ENCODE measurements around the gene SS18L1.

Gene SS18L1

DNA sequence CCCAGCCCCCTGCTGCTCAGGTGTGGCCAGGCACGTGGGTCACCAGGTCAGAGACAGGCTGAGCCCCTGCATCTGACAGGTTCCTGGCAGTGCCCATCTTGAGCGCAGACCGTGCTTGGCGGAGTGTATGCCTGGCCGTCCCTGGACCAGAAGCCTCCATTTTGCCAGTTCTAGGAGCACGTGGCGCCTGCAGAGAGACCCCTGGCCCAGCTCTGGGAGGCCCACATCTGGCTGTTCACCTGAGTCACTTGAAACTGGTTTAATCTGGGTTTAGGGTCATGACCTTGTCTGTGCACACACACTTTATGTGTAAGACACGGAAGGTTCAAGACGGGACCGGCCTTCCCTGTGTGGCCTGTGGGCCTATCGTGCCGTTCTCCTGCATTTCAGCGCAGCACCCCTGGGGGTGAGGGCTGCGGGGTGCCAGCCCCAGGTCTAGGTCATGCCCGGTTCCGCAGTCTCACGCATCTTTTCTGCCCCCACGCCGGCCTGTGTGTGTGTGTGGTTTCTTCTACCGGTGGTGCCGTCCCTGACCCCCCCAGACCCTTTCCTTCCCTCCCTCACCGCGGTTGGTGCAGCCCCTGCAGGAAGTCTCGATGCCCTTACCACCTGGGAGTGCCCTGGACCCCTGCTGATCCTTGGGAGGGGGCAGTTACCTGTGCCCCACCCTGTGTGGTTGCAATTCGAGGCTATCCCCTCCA, 14.0 kb downstream of the SS18L1 start:
- DNase-seq, result no peak

- DNase-seq, result no peak
Measured at GRCh38 chr20:62158088-62158400, 14.5 kb downstream of the SS18L1 start.

- DNase-seq, result no peak
Measured at GRCh38 chr20:62158541-62158940, 15.0 kb downstream of the SS18L1 start.

- DNase-seq, result no peak
Measured at GRCh38 chr20:62159052-62159451, 15.5 kb downstream of the SS18L1 start.

DNA sequence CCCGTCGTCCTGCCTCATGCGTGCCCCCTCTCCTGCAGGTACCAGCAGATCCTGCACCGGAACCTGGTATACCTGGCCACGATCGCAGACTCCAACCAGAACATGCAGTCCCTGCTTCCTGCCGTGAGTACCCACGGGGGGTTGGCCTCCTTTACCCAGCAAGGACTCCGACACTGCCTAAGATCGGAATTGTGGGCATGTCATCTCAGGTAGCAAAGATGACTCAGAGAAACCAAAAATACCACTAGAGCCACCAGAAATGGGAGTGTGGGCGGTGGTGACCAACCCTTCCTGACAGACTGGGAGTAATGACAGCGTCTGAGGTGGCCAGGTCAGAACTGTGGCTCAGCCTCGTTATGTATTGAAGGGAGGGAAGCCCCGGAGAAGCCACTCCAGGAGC, 16.3 kb downstream of the SS18L1 start:
- DNase-seq, result no peak

- no peak for DNase-seq
Measured at GRCh38 chr20:62160253-62160652, 16.7 kb downstream of the SS18L1 start.

DNA sequence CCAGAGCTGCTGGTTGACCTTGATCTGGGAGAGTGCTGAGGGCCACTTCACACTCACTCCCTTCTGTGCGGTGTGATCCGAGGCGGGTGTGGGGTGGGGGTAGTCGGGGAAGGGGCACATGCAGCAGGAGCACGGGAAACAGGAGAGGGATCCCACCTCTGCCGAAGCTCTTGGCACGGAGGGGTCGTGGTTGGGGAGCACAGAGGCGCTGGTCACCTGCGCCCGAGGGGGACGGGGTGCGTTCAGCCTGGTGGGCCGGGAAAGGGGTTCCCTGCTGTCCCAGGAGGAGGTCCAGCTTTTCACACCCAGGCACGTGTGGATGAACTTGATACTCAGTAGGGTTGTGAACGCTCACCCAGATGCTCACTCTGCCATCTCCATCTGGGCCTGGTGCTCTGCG, 17.3 kb downstream of the SS18L1 start:
- no peak for DNase-seq

DNA sequence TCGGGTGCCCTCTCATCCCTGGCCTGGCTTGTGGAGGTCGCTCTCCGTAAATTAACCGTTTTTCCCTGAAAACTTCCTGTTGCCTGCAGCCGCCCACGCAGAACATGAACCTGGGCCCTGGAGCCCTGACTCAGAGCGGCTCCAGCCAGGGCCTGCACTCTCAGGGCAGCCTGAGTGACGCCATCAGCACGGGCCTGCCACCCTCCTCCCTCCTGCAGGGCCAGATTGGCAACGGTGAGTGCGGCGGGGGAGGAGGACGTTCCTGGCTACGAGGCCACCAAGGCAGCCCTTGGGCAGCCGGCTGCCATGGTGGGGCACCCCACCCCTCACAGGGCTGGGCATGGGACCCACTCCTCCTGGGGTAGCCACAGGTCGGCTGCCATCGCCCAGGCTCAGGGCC, 17.8 kb downstream of the SS18L1 start:
- no peak for DNase-seq

DNA sequence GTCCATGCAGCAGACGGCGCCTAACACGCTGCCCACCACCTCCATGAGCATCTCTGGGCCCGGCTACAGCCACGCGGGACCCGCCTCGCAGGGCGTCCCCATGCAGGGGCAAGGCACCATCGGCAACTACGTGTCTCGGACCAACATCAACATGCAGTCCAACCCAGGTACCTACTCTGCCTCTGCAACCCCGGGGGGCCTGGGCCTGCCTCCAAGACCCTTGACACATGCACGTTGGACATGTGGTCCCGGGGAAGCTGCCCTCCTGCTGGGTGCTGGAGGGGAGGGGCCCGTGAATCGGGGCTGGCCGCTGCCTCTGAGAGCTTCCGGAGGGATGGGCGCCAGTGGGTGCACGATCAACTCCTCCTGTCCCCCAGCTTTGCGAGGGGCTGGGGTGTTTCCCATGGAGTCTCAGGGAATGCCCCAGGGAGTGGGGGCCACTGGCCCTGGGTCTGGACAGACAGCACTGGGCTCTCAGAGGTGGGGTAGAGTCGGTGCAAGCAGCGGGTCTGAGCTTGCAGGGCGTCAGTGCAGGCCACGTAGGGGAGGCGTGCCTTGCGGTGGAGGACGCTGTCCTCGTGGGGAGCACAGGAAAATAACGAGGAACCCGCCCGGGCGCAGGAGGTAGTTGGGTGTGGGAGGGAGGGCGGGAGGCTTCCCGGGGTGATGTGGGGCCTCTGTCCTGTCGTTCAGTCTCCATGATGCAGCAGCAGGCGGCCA, 19.4 kb downstream of the SS18L1 start:
- DNase-seq, result no peak

- DNase-seq, result no peak
Measured at GRCh38 chr20:62163485-62163865, 19.9 kb downstream of the SS18L1 start.

GRCh38 chr20:62163986-62164762, 20.6 kb downstream of the SS18L1 start:
- DNase-seq, result no peak

DNA sequence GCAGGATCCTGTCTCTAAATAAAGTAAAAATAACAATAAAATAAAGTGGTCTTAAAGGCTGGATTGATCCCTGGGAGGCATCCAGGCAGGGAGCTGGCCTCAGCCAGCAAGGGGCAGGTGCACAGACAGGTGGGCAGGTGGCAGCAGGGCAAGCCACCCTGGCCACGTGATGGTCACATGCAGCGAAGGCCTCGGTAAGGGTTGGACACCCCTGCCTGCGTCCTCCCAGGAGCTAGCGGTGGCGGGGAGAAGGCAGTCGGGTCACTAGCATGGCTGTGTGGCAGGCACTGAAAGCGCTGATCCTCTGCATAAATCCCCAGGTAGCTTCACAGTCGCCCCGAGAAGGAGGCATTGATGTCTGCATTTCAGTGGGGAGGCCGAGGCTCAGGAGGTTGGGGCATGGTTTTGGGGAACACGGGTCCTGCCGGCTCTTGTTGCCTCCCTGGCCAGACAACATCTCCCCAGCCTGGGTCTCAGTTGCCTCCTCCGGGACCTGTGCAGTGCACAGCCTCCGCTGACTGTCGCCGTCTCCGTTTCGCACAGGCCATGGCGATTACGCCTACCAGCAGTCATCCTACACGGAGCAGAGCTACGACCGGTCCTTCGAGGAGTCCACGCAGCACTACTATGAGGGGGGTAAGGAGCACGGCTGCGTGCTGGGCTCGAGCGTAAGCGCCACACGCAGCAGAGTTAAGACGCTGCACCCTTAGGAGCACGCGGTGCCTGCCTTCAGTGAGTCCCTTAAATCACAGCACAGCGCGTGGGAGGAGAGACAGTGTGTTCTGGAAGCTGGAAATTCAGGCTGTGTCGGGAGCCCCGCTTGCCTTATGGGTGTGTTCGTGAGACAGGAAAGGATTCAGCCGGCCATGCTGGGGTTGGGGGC, 21.6 kb downstream of the SS18L1 start:
- no peak for DNase-seq

DNA sequence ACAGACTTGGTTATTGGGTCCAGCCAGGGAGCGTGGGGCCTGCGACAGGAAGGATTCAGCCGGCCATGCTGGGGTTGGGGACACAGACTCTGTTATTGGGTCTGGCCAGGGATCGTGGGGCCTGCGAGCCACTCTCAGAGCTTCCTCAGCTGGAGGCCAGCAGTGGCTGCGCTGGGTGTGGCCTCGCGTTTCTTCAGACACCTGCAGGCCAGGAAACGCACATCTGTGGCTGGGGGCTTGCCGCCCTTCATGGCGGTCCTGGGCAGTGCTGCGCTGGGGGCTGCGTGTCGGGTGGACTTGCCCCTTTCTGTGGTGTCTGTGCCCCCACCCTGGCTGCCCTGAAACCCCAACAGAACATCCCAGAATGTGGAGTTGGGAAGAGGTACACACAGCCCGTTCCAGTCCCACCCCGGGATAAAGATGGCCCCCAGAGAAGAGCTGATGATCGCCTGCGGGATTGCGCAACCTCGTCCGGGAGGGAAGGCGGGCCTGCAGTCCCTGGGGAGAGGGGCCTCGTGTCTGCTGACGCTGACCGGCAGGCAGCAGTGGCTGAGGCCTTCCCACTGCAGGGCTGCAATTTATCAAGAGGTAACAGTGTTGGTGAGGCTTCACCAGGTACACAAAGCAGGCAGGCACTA, 22.3 kb downstream of the SS18L1 start:
- DNase-seq, result no peak

- no peak for DNase-seq
Measured at GRCh38 chr20:62167474-62167873, 23.9 kb downstream of the SS18L1 start.

GRCh38 chr20:62168061-62168460, 24.5 kb downstream of the SS18L1 start:
- DNase-seq, result no peak

DNA sequence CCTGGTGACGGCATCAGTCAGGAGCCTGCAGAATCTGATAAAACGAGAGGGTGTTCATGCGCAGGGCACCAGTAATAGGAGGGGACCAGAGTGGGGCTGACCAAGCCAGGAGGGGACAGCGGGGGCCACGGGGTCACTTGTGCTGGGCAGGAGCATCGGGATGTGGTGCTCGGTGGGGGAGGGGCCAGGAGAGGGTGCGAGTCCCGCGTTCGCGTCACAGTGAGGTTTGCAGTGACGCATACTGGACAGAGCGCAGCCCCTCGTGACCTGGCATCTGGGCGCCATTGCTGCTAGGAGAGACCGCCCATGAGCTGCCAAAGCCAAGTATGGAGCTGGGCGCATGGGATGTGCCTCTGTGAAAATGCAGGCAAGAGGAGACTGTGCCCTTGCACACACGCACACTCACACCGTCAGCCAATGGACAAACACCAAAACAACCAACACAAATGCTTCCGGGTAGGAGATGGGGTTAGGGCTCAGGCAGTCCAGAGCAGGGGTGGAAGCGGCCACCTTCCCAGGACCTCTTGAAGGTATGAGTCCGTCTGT, 25.4 kb downstream of the SS18L1 start:
- DNase-seq, result no peak

- no peak for DNase-seq
Measured at GRCh38 chr20:62170536-62170935, 27.0 kb downstream of the SS18L1 start.

- DNase-seq, result no peak
Measured at GRCh38 chr20:62171245-62171644, 27.7 kb downstream of the SS18L1 start.

- DNase-seq, result no peak
Measured at GRCh38 chr20:62172666-62173065, 29.1 kb downstream of the SS18L1 start.

DNA sequence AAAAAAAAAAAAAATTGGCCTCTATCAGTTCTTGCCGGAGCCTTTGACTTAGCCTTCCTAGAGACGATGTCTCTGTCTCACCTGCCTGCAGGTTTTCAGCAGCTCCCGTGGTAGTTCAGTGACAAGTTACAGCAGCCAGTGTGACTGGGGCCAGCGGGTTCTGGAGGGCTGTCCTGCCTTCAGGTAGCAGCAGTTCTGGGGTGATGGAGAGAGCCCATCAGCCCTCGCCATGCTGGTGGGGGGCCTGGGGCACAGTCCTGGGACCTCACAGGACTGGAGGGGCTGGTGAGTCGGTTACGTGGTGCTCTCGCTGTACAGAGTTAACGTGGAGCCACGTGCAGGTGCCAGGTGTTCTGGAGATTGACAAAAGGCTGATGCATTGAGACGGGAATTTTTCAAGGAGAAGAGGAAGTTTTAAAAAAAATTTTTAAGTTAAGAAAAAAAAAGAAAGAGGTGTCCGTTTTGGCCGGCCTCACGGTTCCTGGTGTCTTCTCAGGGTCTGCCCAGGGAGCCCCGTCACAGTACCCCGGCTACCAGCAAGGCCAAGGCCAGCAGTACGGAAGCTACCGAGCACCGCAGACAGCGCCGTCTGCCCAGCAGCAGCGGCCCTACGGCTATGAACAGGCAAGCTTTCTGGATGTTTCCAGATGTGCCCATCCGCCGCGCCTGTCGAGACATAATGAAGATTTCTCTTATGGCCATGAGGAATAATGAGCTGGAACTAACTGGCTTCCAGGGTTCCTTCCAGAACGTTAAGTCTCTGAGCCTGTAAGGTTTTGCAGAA, 30.6 kb downstream of the SS18L1 start:
- DNase-seq, result no peak

- no peak for DNase-seq
Measured at GRCh38 chr20:62174870-62175624, 31.5 kb downstream of the SS18L1 start.

All from inflammatory macrophage treated with lipopolysaccharide for 4 hours (primary cell).